HG02981 (cell line): ENCODE results near the gene NF2.
"Not testable (repeated sequence)": the region's sequence is repeated elsewhere in the genome, so short reads cannot be mapped to it uniquely, and the experiment has no call there.

Experiments
- ATAC-seq: cut with Tn5 transposase; IDR thresholded peaks from one replicate; pipeline ENCODE4 v1.9.1; 2021; ENCODE audit warnings: mild to moderate bottlenecking, moderate library complexity; ENCODE audit not compliant: unreplicated experiment

Gene NF2

GRCh38 chr22:29603358-29604075 lies at the start of gene NF2:
Gene NF2, plus strand, starts transcription at chr22:29603633. Its CDS starts 366 bp downstream, at chr22:29603999.
- ATAC-seq = peak; percentile 93

- no peak for ATAC-seq
Observed at GRCh38 chr22:29555065-29555644, 48.3 kb upstream of the NF2 start.

- no peak for ATAC-seq
Observed at GRCh38 chr22:29559030-29559429, 44.4 kb upstream of the NF2 start.

- no peak for ATAC-seq
Observed at GRCh38 chr22:29559853-29560252, 43.6 kb upstream of the NF2 start.

- no peak for ATAC-seq
Observed at GRCh38 chr22:29563652-29564460, 39.6 kb upstream of the NF2 start.

GRCh38 chr22:29566513-29566912 lies 36.9 kb upstream of the NF2 start:
- not testable (repeated sequence) for ATAC-seq

- ATAC-seq = no peak
Observed at GRCh38 chr22:29567338-29567737, 36.1 kb upstream of the NF2 start.

- ATAC-seq = no peak
Observed at GRCh38 chr22:29569011-29569678, 34.3 kb upstream of the NF2 start.

GRCh38 chr22:29570456-29570855 lies 33.0 kb upstream of the NF2 start:
- ATAC-seq = no peak

GRCh38 chr22:29570912-29571549 lies 32.4 kb upstream of the NF2 start:
- ATAC-seq = no peak

GRCh38 chr22:29574762-29575450 lies 28.5 kb upstream of the NF2 start:
- no peak for ATAC-seq

GRCh38 chr22:29578462-29579200 lies 24.8 kb upstream of the NF2 start:
- ATAC-seq = no peak

- ATAC-seq = peak; percentile 16
Observed at GRCh38 chr22:29580200-29580810, 23.1 kb upstream of the NF2 start.

- ATAC-seq = no peak
Observed at GRCh38 chr22:29581799-29582198, 21.6 kb upstream of the NF2 start.

- ATAC-seq = no peak
Observed at GRCh38 chr22:29584975-29585374, 18.5 kb upstream of the NF2 start.

GRCh38 chr22:29586193-29586705 lies 17.2 kb upstream of the NF2 start:
- ATAC-seq = not testable (repeated sequence)

GRCh38 chr22:29587938-29588699 lies 15.3 kb upstream of the NF2 start:
- no peak for ATAC-seq

GRCh38 chr22:29593923-29594322 lies 9.5 kb upstream of the NF2 start:
- no peak for ATAC-seq
